Motor neuron (in vitro differentiated cells): ENCODE data around the gene TMEM119. TPM values are rescaled to one million over a fixed set of nuclear protein-coding genes. Genes with fewer than 3 reads are reported as not detected.
"Not testable (repeated sequence)": the region's sequence is repeated elsewhere in the genome, so short reads cannot be mapped to it uniquely, and the experiment has no call there.

Experiments used
- ATAC-seq, 8 experiments: fragments of 200-7000 bp; cut with Tn5 transposase; replicated peaks in 6 of 8; 2 replicates each; pipeline ENCODE4 v1.8.0; 2021; ENCODE audit warnings: mild to moderate bottlenecking in 8 of 8, moderate library complexity in 8 of 8
- H3K27ac ChIP-seq, 2 donors: fragments of 250-450 bp; sonication (Bioruptor Pico); 2 replicates each; pipeline ENCODE4 v1.9.0; 2021; ENCODE audit warnings: antibody characterized with exemption in 2 of 2, mild to moderate bottlenecking in 2 of 2, moderate library complexity in 1 of 2
- H3K4me1 ChIP-seq, 2 donors: fragments of 250-450 bp; sonication (Bioruptor Pico); replicated peaks in 1 of 2; 2 replicates each; pipeline ENCODE4 v1.6.1; 2021; ENCODE audit warnings: antibody characterized with exemption in 2 of 2, mild to moderate bottlenecking in 2 of 2, moderate library complexity in 1 of 2
- H3K4me3 ChIP-seq, 5 donors: fragments of 250-450 bp; sonication (Bioruptor Pico); 2 replicates each; pipeline ENCODE4 v1.9.0; 2021; ENCODE audit warnings: antibody characterized with exemption in 5 of 5, mild to moderate bottlenecking in 5 of 5, moderate library complexity in 4 of 5
- WGBS, 10 experiments: fragments of 450-650 bp; shearing (Covaris generic); methylation state at CpG; one replicate each; pipeline ENCODE4 v1.0.0; 2022; 5-methylcytosine and 5-hydroxymethylcytosine counted together
- in situ Hi-C, 9 experiments: fragments of 400-800 bp; cut with MboI; loops; one replicate each; pipeline ENCODE4 v1.15.0; 2021; ENCODE audit warnings: low sequenced_read_pairs in 9 of 9, low pct_unique_long_range_greater_than_20kb in 2 of 9; ENCODE audit not compliant: unreplicated experiment in 9 of 9
- total RNA-seq, 8 experiments: library from RNA; unstranded; fragments of 300-600 nt; gene quantifications; 2 replicates each; pipeline versions ENCODE4 v1.2.3 to v1.2.4, GENCODE V29; 2022

Gene TMEM119
- total RNA-seq, 8 experiments from 2014 or later, result 0.05 to 31.1 (median 0.73) TPM

DNA sequence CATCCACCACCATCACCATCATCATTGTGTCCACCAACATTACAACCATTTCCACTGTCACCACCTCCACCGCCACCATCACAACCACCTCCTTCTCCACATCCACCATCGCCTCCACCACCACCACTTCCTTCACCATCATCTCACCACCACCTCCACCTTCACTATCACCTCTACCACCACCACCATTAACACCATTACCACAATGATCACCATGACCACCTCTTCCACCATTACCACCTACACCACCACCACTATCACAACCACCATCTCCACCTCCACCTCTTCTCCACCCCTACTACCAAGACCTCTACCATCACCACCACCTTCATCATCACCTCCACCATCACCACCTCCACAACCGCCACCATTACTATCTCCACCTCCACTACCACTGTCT, 19.1 kb downstream of the TMEM119 start:
- in situ Hi-C loops, result no loop called here
- H3K4me3 ChIP-seq, result no peak overlapping the region
- no peak overlapping the region for H3K27ac ChIP-seq
- no peak for ATAC-seq
- 20 to 100% (median 94%) methylated on average over 1 to 3 of the region's 3 CpGs; no CpG with 5 or more reads in 1 of the 10 experiments for WGBS, 10 experiments
- no peaks in the 10 kb centered on the region for H3K4me1 ChIP-seq

DNA sequence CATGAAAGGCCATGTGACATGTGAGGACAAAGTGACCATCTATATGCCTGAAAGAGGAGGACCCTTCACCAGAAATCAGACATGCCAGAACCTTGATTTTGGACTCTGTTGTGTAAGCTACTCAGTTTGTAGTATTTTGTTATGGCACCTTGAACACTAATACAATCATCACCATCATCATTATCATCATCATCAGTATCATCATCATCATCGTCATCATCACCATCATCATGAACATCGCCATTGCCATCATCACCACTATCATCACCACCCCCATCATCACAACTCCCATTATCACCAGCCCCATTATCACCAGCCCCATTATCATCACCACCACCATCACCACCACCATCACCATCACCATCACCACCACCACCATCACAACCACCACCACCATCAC, 19.6 kb downstream of the TMEM119 start:
- Histone ChIP-seq H3K4me1 (no peaks in the 10 kb centered on the region), H3K4me3 (no peak overlapping the region), H3K27ac (no peak overlapping the region)
- 33 to 100% methylated on average over 2 of the region's 2 CpGs; no CpG with 5 or more reads in 8 of the 10 experiments for WGBS, 10 experiments
- in situ Hi-C loops, result no loop called here
- no peak for ATAC-seq

DNA sequence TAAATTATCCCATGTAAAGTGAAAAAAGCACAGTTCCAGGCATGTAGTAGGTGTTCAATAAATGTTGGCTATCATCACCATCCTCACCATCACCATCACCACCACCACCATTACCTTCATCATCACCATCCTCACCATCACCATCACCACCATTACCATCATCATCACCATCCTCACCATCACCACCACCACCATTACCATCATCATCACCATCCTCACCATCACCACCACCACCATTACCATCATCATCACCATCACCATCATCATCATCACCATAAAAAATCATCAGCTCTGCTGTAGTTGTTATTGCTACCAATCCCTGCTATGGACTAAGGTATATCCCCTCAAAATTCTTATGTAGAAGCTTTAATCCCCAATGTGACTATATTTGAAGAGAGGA, 20.4 kb downstream of the TMEM119 start:
- Histone ChIP-seq H3K4me3 (no peak overlapping the region), H3K4me1 (no peaks in the 10 kb centered on the region), H3K27ac (no peak overlapping the region)
- ATAC-seq, result no peak
- in situ Hi-C loops, result no loop called here

DNA sequence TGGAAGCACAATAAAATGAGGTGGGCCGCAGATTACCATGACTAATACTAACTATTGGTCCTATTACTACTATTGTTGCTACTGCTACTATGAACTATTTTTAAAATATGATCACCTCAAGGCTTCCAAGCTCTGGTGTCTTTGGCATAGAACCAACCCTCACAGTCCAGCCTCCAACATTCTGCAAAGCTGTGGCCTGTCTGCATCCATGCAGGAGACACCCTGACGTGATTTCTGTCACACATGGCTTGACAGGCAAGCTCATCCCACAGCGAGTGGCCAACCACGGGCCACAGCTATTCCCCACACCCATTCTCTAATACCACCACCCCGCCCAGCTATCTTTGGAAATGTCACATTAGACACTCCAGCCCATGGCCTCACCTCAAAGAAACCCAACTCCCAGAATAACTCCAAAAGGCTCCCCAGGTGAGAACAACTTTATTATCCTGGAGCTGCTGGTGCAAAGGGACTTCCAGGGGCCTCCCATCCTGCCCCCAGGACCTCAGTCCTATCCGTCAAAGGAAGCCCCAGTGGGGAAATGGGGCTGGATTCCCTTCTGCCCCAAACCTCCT, 21.1 kb downstream of the TMEM119 start:
- H3K27ac ChIP-seq, result no peak overlapping the region
- ATAC-seq, result peak in 2 of 8 experiments; percentile 9 to 10
- 0 to 100% (median 53%) methylated on average over 1 to 4 of the region's 6 CpGs; no CpG with 5 or more reads in 3 of the 10 experiments for WGBS, 10 experiments
- no peak overlapping the region for H3K4me3 ChIP-seq
- in situ Hi-C loops, result no loop called here
- no peaks in the 10 kb centered on the region for H3K4me1 ChIP-seq

DNA sequence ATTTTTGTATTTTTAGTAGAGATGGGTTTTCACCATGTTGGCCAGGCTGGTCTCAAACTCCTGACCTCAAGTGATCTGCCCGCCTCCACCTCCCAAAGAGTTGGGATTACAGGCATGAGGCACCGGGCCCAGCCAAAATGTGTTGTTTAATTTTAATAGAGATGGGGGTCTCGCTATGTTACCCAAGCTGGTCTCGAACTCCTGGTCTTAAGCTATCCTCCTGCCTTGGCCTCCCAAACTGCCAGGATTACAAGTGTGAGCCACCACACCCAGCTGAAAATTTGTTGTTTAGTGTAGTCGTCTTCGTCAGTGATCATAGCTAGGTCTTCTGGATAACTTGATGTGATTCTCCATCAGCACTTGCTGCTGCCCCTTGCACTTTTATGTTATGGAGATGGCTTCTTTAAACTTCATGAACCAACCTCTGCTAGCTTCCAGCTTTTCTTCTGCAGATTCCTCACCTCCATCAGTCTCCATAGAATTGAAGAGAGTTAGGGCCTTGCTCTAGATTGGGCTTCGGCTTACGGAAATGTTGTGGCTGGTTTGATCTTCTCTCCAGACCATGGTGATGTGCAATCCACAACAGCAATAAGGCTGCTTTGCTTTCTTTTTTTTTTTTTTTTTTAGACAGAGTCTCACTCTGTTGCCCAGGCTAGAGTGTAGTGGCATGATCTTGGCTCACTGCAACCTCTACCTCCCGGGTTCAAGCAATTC, 22.5 kb downstream of the TMEM119 start:
- in situ Hi-C loops, result no loop called here
- Histone ChIP-seq H3K4me3 (no peak overlapping the region), H3K4me1 (no peaks in the 10 kb centered on the region), H3K27ac (no peak overlapping the region)
- WGBS, 10 experiments, result 89 to 100% (median 97%) methylated on average over 1 to 8 of the region's 9 CpGs; no CpG with 5 or more reads in 1 of the 10 experiments
- ATAC-seq, result no peak

DNA sequence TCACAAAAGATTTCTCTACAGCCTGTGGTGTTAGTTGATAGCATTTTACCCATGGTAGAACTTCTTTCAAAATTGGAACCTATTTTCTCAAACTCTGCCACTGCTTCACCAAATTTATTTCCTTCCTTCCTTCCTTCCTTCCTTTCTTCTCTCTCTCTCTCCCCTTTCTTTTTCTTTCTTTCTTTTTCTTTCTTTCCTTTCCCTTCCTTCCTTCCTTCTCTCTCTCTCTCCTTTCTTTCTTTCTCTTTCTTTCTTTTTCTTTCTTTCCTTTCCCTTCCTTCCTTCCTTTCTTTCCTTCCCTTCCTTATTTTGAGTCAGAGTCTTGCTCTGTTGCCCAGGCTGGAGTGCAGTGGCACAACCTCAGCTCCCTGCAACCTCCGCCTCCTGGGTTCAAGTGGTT, 23.6 kb downstream of the TMEM119 start:
- ATAC-seq, result not testable (repeated sequence)

DNA sequence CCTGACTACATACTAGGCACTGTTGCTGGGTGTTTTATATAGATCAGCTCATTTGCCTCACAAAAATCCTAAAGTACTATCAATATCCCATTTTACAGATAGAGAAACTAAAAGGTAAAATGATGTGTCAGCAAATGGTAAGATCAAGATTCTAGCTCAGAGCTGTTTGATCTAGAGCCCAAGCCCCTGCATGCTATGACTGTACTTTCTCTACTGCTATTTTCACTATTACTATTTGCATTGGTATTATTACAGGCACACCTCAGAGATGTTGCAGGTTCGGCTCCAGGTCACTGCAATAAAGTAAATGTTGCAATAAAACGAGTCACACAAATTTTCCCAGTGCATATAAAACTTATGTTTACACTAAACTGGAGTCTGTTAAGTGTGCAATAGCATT, 24.6 kb downstream of the TMEM119 start:
- Histone ChIP-seq H3K27ac (no peak overlapping the region), H3K4me3 (no peak overlapping the region), H3K4me1 (no peaks in the 10 kb centered on the region)
- WGBS, 10 experiments, result 0 to 82% (median 43%) methylated on average over 1 to 2 of the region's 2 CpGs; no CpG with 5 or more reads in 4 of the 10 experiments
- ATAC-seq, result no peak
- in situ Hi-C loops, result no loop called here

More for the DNA sequence above, 23.6 kb downstream of the TMEM119 start:
- H3K27ac ChIP-seq, H3K4me1 ChIP-seq, H3K4me3 ChIP-seq, in situ Hi-C loops: not testable (repeated sequence)
- WGBS, 10 experiments, result 85 to 100% (median 94%) methylated on average over 1 of the region's 1 CpG; no CpG with 5 or more reads in 3 of the 10 experiments

DNA sequence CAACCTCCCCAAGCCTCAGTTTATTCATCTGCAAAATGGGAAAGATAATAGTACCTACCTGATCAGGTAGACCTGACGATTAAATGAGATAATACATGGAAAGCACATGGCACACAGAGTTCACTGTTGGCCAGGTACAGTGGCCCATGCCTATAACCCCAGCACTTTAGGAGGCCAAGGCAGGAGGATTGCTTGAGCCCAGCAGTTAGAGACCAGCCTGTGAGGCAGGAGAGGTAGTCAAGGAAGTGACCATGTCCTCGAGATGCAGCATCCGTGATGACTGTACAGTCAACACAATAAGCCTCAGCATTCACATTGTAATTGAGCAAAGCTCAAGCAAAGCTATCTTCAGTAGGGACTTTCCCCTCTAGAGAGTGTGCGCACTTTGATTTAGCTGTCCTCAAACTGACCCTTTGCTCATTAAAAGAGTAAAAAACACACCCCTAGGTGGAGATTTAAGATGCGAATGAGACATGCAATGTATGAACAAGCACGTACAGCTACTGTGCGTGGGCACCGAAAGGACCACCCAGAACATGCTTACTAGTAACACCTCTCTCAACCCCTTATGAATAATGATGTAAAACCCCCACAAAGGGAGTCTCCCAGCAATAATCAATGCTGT, 25.6 kb downstream of the TMEM119 start:
- ATAC-seq, result peak in 5 of 8 experiments; percentile 4 to 91 (median 86)
- WGBS, 10 experiments, result 0 to 100% (median 44%) methylated on average over 1 to 7 of the region's 8 CpGs; no CpG with 5 or more reads in 1 of the 10 experiments
- no peak overlapping the region for H3K4me3 ChIP-seq
- no peaks in the 10 kb centered on the region for H3K4me1 ChIP-seq
- in situ Hi-C loops, result no loop called here
- H3K27ac ChIP-seq, result no peak overlapping the region

DNA sequence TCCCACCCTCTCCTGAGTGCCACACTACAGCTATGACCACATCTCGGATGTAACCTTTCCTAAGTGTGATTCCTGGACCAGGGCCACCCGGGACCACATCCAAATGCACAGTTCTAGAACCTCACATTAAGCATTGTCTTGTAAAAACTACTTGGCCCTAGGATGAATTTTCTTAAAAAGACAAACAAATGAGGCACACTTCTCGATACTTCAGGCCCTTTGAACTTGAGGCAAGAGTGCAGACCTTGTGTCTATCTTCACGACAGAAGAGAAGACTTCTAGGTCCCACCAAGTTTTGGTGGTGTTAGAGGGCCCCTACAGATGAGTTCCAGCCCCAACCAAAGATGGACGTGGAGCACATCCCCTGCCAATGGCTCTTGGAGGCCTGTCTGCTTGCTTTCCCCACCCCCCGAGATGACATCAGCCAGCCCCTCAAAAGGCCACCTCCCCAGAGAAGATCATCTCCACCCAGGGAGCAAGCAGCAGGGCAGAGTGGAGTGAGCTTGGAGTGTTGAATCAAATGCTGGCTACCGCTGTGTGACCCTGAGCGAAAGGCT, 26.2 kb downstream of the TMEM119 start:
- H3K4me1 ChIP-seq, result no peaks in the 10 kb centered on the region
- H3K4me3 ChIP-seq, result no peak overlapping the region
- ATAC-seq, result peak in 1 of 8 experiments; percentile 3
- in situ Hi-C loops, result no loop called here
- no peak overlapping the region for H3K27ac ChIP-seq
- WGBS, 10 experiments, result 80 to 100% (median 94%) methylated on average over 1 to 5 of the region's 8 CpGs; no CpG with 5 or more reads in 4 of the 10 experiments

DNA sequence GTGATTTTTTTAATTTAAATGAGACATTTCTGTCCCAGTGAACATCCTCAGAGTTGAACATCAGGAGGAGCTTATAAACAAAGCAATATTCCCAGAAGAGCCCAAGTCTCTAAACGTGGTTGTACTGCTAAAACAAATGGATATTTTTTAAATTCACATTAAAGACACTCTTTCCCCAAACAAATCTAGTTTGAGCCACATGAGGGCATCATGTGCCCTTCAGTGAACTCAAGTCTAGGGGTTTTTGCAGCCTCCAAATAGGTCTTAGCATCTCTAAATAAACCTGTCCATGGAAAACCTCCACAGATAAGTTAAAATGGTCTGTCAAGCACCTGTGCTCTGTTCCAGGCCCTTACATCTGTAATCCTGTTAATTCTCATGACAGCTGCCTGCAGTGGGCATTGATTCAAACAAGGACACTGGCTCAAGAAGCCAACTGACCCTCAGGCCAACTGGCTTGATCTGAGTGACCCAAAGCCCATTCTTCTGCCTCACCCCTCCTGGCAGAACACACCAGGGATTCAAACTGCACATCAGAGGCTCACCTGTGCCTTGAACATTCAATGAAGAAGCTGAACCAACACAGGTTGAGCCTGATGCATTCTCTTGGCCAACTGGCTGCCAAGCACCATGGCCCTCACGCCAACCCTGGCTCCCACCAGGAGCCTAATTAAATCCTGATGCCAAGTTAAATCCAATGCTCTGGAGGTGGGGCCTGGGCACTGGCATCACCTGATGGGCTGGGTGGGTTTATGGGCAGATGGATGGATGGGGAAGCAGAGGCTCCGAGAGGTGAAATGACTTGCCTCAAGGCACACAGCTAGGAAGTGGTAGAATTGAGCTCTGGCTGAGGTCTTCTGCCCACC, 26.9 kb downstream of the TMEM119 start:
- Histone ChIP-seq H3K27ac (no peak overlapping the region), H3K4me3 (no peak overlapping the region), H3K4me1 (no peaks in the 10 kb centered on the region)
- ATAC-seq, result peak in 2 of 8 experiments; percentile 5 to 30
- in situ Hi-C loops, result no loop called here
- 0 to 40% (median 0%) methylated on average over 1 to 2 of the region's 3 CpGs; no CpG with 5 or more reads in 4 of the 10 experiments for WGBS, 10 experiments

DNA sequence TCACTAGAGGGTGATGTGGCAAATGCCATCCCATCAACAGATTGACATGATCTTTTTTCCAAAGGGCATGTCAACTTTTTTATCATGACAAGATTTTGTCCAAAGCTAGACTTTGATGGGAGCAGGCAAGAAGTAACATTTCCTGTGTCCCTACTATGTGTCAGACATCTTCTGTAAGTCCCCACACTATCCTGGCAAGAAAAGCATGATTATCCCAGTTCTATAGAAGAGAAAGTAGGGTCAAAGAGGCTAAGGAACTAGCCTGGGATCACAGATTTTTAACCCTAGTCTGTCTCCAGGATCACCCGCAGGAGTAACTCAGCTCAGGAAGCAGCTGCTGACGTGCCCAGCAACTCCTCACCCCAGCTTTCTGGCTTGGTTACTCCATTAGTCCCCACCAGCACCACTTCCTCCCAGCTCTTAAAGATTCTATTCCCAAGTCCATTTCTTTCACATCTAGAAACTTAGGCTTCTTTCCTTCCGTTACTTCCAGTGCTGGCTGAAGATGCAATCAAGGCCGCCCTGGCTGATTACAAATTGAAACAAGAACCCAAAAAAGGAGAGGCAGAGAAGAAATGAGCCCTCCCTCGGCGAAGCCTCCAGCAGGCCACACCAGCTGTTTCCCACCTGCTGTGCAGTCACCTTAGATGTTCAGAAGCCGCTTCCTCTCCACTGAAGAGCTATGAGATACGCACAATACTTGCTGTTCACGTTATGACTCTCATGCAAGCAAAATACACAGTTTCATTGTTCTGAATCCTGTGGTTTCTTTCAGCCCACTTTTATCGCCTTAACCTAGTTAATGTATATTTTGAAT, 29.3 kb downstream of the TMEM119 start:
- Histone ChIP-seq H3K4me1 (peaks cover 2% of the 10 kb centered on the region in 2 donors), H3K27ac (no peak overlapping the region), H3K4me3 (no peak overlapping the region)
- WGBS, 10 experiments, result 40 to 100% (median 85%) methylated on average over 1 to 9 of the region's 10 CpGs; no CpG with 5 or more reads in 1 of the 10 experiments
- no peak for ATAC-seq
- in situ Hi-C loops, result loop anchor here in 1 of 9 experiments (10.0 kb wide), 1 partner anchor 46 kb away; no protein-coding TSS in a partner anchor
